ENCODE measurements around the gene FBXO42. TPM values are rescaled to one million over a fixed set of nuclear protein-coding genes. Genes with fewer than 3 reads are reported as not detected.

The FBXO42 gene
- total RNA-seq, 1 experiment from 2014 or later, result 11.4 TPM

GRCh38 chr1:16204216-16204615 is 148.1 kb downstream of the FBXO42 start:
- DNase-seq (ENCODE audit: low read depth), result no peak
- in situ Hi-C loops (cut with HindIII; ENCODE audit: low pct_unique_long_range_greater_than_20kb, low sequenced_read_pairs), result no loop called here

GRCh38 chr1:16203550-16203949 is 148.7 kb downstream of the FBXO42 start:
- in situ Hi-C loops (cut with HindIII; ENCODE audit: low pct_unique_long_range_greater_than_20kb, low sequenced_read_pairs), result no loop called here
- DNase-seq (ENCODE audit: low read depth), result no peak

- in situ Hi-C loops (cut with HindIII; ENCODE audit: low pct_unique_long_range_greater_than_20kb, low sequenced_read_pairs), result no loop called here
- DNase-seq (ENCODE audit: low read depth), result no peak
Observed at GRCh38 chr1:16202281-16203210, 149.7 kb downstream of the FBXO42 start.

- DNase-seq (ENCODE audit: low read depth), result no peak
- in situ Hi-C loops (cut with HindIII; ENCODE audit: low pct_unique_long_range_greater_than_20kb, low sequenced_read_pairs), result no loop called here
Observed at GRCh38 chr1:16199700-16200099, 152.6 kb downstream of the FBXO42 start.

- in situ Hi-C loops (cut with HindIII; ENCODE audit: low pct_unique_long_range_greater_than_20kb, low sequenced_read_pairs), result no loop called here
- DNase-seq (ENCODE audit: low read depth), result no peak
Observed at GRCh38 chr1:16199157-16199501, 153.2 kb downstream of the FBXO42 start.

- no peak for DNase-seq (ENCODE audit: low read depth)
- in situ Hi-C loops (cut with HindIII; ENCODE audit: low pct_unique_long_range_greater_than_20kb, low sequenced_read_pairs), result no loop called here
Observed at GRCh38 chr1:16198444-16199156, 153.7 kb downstream of the FBXO42 start.

- DNase-seq (ENCODE audit: low read depth), result no peak
- in situ Hi-C loops (cut with HindIII; ENCODE audit: low pct_unique_long_range_greater_than_20kb, low sequenced_read_pairs), result no loop called here
Observed at GRCh38 chr1:16196874-16197273, 155.4 kb downstream of the FBXO42 start.

Other genes with a start within 250 kb of the FBXO42 start
- 64.0 and 81.3 TPM in 2 replicates for gene EPHA2, start 196.4 kb downstream of the FBXO42 start, total RNA-seq (2014; rRNA removed; shearing (Covaris generic); ENCODE audit: low replicate concordance)
- 26.2 and 26.4 TPM in 2 replicates for gene ARHGEF19, start 139.8 kb downstream of the FBXO42 start, total RNA-seq (2014; rRNA removed; shearing (Covaris generic); ENCODE audit: low replicate concordance)
- 6.4 and 7.3 TPM in 2 replicates for gene CPLANE2, start 115.3 kb downstream of the FBXO42 start, total RNA-seq (2014; rRNA removed; shearing (Covaris generic); ENCODE audit: low replicate concordance)
- 114 and 125 TPM in 2 replicates for gene SZRD1, start 14.8 kb upstream of the FBXO42 start, total RNA-seq (2014; rRNA removed; shearing (Covaris generic); ENCODE audit: low replicate concordance)
- gene SPATA21, start 84.9 kb upstream of the FBXO42 start, total RNA-seq (2014; rRNA removed; shearing (Covaris generic); ENCODE audit: low replicate concordance), result not detected in 2 replicates
- 65.2 and 95.0 TPM in 2 replicates for gene NECAP2, start 88.2 kb upstream of the FBXO42 start, total RNA-seq (2014; rRNA removed; shearing (Covaris generic); ENCODE audit: low replicate concordance)
- not detected in 2 replicates for gene RNU1-1, start 161.8 kb upstream of the FBXO42 start, total RNA-seq (2014; rRNA removed; shearing (Covaris generic); ENCODE audit: low replicate concordance)